Right lung (tissue), 5 donors: ENCODE data around the gene ANKRD55. TPM values are rescaled to one million over a fixed set of nuclear protein-coding genes. Genes with fewer than 3 reads are reported as not detected.
"Not testable (repeated sequence)": the region's sequence is repeated elsewhere in the genome, so short reads cannot be mapped to it uniquely, and the experiment has no call there.

Source experiments
- DNase-seq, 2 donors: peaks; one replicate each; pipeline ENCODE4 v3.0.0-alpha.2; 2013
- polyA plus RNA-seq, 5 donors: library from polyadenylated mRNA; unstranded; fragments of 120-200 nt; gene quantifications; one replicate each; pipeline versions ENCODE4 v1.2.1 to v1.2.3, GENCODE V29; 2013; ENCODE audit warnings: inconsistent platforms in 1 of 5, low replicate concordance in 1 of 5; ENCODE audit not compliant: insufficient read length in 5 of 5, insufficient read depth in 1 of 5

The ANKRD55 gene
- polyA plus RNA-seq, 5 donors: 0.34 to 0.65 (median 0.53) TPM

DNA sequence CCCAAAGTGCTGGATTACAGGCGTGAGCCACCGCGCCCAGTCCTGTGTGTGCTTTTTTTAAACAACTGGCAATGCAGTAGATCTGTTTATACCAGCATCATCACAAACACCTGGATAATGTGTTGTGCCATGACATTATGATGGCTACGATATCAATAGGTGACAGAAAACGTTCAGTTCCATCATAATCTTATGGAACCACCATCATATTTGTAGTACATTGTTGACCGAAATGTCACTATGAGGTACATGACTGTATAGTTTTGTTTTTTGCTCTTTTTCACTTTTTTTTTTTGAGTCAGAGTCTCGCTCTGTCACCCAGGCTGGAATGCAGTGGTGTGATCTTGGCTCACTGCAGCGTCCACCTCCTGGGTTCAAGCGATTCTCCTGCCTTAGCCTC, 24.4 kb downstream of the ANKRD55 start:
- DNase-seq: no peak

DNA sequence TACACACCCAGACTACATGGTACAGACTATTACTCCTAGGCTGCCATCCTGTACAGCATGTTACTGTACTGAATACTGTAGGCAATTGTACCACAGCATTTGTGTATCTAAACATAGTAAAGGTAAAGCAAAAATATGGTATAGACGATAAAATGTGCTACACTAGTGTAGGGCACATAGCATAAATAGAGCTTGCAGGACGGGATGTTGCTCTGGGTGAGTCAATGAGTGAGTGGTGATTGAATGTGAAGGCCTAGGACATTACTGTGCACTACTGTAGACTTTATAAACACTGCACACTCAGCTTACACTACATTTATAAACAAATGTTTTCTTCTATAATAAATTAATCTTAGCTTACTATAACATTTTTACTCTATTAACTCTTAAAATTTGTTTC, 25.6 kb downstream of the ANKRD55 start:
- DNase-seq: no peak

DNA sequence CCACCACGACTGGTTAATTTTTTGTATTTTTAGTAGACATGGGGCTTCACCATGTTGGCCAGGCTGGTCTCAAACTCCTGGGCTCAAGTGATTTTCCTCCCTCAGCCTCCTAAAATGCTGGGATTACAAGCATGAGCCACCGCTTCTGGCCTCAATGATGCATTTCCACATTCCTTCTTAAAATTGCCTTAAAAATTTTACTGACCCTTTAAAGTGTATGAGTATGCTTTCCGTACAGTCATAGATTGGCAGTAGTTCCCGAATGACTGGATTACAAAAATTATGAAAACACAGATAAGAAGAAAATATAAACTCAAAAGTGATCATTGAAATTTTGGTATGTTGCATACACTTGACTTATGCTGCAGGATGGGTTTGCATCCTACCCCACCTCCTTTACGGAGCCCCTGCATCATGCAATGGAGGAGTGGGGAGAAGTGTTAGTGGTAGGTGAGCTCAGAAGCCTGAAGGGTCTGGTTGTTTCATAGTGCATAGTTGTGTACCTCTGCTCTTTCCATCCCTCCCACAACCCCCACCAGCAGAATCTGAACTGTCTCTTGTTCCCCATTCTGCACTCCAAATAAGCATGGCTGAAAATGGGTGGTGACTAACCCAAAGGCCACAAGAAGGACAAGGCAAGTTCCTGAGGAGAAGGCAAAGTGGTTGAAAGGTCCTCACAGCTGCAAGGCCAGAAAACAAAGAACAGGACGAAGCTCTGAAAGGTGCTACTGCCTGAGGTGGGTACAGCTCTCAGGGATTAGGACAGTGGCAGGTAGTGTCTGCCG, 26.8 kb downstream of the ANKRD55 start:
- DNase-seq: no peak

DNA sequence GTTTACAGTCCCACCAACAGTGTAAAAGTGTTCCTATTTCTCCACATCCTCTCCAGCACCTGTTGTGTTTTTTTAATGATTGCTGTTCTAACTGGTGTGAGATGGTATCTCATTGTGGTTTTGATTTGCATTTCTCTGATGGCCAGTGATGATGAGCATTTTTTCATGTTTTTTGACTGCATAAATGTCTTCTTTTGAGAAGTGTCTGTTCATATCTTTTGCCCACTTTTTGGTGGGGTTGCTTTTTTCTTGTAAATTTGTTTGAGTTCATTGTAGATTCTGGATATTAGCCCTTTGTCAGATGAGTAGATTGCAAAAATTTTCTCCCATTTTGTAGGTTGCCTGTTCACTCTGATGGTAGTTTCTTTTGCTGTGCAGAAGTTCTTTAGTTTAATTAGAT, 29.2 kb downstream of the ANKRD55 start:
- not testable (repeated sequence) for DNase-seq

DNA sequence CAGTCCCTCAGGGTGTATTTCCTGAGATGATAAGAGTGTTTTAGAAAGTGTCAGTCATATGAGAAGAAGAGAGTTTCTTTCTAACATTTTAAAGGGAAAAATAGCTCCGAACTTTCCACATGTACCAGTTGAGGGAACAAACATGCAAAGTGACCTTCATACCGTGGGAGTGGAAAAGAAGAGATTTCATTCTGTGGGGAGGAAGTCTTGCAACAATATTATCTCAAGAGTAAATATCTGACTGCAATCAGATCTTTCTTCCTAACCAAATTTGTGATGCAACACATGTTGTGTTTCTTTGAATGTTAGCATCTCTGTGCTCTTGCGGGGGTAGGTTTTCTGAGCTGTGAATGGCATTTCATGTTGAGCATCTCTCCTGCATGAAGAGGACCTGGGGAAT, 30.6 kb downstream of the ANKRD55 start:
- no peak for DNase-seq

DNA sequence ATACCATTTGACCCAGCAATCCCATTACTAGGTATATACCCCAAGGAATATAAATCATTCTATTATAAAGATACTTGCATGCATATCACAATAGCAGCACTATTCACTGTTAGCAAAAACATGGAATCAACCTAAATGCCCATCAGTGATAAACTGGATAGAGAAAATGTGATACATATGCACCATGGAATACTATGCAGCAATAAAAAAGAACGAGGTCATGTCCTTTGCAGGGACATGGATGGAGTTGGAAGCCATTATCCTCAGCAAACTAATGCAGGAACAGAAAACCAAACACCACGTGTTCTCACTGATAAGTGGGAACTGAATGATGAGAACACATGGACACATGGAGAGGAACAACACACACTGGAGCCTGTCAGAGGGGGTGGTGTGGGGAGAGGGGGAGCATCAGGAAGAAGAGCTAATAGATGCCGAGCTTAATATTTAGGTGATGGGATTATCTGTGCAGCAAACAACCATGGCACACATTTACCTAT, 31.3 kb downstream of the ANKRD55 start:
- not testable (repeated sequence) for DNase-seq

DNA sequence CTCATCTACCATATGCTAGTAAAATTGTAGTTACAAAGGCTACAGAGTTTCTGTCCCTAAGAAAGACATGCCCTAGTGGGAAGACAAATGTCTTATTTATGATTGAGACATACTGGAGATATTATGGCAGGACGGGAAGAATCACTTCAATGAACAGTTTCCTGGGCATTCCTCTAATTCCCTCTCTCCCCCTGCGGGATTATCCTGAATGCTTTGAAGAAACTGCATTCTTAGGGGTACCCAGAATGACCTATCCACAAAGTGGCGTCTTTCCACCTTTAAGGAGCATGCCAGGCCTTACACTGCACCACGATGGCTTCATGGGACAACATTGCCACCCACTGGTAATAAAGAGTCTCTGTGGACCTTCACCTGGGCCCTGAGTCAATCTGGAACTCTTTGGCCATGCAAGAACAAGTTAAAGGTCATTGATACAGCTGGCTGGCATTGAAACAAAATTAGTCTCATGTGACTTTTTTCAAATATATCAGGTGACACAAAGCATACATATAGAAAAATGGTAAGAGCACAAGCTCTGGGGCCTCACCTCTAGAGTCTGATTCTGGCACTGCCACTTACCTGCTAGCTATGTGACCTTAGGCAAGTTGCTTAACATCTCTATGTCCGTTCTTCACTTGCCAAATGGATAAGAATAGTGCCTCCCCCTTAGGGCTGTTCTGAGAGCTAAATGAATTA, 32.0 kb downstream of the ANKRD55 start:
- peak; percentile 44 to 61 for DNase-seq

DNA sequence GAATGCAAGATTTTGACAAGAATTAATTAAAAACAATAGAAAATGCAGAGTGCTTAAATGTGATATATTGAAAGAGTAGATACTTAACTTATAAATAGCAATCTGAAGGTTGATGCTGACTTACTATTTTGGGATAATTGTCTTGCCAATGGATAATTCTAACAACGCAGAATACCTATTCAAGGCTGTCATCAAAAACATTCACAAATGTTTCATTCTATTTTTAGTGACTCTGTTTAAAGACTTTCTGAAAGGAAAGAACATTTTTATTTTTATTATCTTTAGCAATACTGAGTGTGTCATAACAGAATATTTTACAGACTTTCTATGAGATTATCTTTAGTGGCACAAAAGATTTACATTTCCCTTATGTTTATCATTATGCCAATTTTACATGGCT, 38.1 kb downstream of the ANKRD55 start:
- DNase-seq: no peak

DNA sequence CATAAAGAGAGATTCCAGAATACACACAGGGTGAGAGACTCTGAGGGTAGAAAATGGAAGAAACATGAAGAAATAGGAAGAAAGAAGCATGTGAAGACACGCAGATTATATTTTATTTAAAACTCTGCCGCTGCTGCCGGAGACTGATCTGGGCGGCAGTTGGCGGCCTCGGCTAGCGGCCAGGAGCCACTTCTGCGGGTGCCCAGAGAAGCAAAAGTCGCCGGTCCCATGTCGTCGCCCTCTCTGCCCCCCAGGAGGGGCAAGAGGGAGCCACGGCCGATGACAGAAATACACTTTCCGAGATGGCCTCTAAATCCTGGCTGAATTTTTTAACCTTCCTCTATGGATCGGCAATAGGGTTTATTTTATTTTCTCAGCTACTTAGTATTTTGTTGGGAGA, 40.9 kb downstream of the ANKRD55 start:
- DNase-seq: no peak

DNA sequence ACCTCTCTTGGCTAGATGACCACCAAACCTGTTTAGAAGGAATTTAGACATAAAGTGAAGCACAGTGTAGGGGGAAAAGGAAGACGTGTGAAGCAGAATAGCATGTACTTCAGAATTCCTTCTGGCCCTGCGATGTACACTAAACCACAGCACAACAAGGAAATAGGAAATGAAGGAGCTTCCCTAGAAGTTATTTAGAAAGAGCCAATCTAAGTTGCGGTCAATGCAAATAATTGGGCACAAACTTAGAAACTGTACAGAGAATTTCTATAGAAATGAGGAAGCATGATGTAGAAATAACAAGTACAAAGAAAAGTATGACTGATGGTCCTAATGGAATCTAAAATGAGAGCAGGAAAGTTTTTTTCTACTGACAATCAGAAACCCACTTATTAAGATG, 41.5 kb downstream of the ANKRD55 start:
- no peak for DNase-seq

DNA sequence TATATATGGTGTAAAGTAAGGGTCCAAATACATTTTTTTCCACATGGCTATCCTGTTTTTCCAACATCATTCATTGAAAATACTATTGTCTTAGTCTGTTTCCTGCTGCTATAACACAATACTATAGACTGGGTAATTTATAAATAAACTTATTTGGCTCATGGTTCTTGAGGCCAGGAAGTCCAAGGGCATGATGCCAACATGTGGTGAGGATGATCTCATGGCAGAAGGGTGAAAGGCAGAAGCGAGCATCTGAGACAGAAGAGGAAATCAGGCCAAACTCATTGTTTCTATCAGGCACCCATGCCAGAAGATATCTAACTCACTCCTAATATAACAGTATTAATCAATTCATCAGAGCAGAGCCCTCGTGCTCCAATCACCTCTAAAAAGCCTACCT, 42.6 kb downstream of the ANKRD55 start:
- DNase-seq: no peak

DNA sequence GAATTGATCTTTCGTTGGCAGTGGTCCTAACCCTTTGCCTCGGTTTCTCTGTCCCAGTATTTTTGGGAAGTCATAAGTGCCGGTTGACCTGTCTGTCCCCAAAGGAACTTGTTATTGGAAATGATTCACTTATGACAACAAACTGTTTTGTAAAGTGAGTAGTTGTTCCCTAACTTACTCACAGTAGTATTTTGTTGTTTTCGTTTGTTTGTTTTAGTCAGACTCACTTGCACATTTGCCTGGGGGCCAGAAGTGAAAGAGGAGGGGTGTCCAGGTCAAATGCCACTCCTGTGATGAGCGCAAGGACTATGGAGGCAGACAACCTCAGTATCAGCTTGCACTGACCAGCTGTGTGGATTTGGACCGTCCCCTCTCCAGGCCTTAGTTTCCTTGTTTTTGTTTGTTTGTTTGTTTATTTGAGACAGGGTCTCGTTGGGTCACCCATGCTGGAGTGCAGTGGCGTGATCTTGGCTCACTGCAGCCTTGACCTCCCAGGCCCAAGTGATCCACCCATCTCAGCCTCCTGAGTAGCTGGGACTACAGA, 47.3 kb downstream of the ANKRD55 start:
- no peak for DNase-seq

DNA sequence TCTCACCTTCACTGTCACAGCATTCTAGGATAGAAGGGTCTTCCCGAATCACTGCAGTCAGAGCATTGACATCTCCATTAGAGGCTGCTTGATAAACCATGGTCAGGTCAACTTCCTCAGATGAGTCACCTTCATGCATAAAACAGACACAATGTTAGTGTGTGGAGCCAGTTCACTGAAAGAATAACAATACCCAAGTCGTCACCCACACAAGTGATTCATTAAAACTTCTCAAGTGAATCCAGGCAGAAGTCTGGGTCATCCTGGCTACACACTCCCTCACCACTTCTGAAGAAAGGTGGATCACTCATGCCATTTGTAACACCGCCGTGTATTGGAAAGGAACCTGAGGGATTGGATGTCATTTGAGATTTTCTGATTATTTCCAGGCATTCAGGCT, 49.6 kb downstream of the ANKRD55 start:
- DNase-seq: no peak

DNA sequence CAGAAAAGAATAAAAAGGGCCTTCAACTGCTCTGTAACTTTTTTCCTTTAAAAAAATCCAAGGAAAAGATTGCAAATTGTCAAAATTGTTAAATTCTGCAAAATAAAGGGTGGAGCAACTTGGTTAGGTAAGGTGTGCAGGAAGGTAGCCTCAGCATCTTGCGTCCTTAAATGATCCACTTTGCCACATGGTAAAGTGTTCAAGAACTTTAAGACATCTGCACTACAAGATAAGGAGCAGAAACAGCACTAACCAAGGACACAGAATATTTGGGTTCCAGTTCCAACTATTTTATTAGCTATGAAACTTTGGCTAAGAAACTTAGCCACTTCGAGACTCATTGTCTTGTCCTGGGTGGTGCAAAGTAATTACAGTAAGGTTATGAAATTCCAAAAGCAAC, 53.7 kb downstream of the ANKRD55 start:
- DNase-seq: no peak

DNA sequence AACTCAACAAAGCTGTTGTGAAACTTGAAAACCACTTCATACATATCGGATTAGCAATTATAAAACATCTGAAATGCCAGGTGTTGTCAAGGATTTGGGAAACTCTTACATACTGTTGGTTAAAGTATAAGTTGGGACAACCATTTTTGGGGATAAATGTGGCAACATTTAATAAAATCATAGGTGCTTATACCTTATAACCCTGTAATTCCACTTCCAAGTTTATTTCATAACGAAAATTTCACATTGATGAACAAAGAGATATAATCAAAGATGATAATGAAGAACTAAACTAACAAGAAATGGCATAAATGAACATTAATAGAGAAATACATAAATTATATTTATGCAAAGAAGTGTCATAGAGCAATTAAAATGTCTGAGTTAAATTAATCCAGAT, 54.3 kb downstream of the ANKRD55 start:
- DNase-seq: no peak

DNA sequence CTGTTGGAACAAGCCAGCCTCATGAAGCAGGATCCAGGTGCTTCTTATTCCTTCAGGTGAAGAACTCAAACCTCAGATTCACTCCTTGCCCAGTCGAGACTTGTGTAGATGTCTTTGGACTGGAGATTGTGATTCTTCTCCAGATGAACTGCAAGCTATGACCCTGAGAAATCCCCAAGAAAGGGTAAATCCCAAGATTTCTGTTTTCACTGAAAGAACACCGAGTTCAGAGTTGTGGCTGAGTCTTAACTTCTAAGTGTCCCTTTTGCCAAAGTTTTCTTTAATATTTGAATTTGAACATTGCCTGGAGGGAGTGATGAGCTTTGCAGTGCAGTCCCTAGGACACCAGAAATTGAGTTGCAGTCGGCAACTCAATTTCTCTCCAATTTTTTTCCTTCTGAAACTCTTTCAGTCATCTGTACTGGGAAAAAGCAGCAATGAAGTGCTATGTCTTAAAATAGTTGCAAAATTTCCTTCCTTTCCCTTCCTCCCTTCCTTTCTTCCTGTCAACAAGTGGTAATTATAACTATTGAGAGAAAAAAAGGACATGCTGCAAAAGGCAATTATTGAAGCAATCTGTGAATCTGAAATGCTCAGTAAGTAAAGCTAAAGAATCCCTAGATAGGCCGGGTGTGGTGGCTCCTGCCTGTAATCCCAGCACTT, 56.1 kb downstream of the ANKRD55 start:
- peak in 1 of 2 donors; percentile 33 for DNase-seq

DNA sequence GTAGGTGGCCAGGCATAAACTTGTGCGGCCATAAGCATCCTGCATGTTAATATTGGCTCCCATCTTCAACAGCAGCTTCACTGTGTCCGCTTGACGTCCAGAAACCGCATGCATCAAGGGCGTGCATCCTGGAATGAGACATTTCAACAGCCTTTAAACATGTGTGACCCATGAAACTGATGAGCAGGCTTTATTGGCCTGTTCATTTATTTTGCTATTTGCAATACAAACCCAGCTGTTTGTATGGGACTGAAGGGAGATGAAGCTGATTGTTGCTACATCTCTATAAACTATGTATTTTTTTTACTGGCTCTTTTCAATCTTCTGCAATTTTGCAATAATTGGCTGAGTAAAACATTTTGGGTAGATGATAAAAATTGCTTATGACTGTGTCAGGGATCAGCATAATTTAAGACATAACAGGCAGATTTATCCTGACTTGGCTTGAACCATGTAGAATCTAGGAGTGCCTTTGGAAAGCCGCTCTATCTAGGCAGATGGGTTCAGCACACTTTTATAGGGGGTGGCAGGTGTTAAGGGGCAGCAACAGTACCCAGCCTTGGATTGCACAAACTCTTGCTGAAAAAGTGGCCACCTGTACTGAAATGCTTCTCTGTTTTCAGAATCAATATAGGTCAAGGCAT, 56.9 kb downstream of the ANKRD55 start:
- DNase-seq: peak; percentile 76 to 77

DNA sequence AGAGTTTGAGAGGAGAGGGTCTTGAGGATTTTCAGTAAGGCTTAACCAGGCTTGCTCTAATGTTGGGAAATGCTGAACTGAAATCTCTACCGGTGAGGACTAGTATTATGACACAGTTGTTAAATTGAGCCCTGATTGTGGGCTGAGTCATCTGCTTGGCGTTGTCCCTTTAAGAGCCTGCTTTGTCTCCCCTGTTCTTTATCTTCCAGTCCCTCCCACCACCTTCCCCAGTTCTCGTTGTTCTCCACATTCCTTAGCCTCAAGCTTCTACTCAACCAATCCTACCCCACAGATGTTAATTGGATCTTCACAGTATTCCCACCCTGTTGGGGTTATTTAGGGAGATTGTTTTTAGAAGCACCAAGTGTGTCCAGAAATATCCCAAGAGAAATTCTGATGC, 57.6 kb downstream of the ANKRD55 start:
- DNase-seq: no peak

DNA sequence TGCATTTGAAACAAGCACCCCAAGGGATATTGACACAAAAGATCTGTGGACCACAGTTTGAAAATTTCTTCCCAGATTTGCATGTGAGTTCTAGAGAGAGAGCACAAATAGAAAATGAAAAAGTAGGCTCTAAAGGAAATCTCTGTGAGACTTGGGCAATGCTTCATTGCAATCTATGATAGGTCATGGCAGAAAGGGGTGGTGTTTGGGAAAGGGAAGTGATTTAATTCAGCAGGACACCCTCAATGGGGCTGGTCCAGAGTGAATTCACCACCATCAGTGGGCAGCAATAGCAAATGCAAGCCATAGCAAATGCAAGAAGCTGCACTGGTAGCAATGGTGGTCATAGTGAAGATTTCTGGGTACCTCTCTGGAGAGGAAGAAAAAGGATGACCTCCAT, 58.1 kb downstream of the ANKRD55 start:
- DNase-seq: no peak

DNA sequence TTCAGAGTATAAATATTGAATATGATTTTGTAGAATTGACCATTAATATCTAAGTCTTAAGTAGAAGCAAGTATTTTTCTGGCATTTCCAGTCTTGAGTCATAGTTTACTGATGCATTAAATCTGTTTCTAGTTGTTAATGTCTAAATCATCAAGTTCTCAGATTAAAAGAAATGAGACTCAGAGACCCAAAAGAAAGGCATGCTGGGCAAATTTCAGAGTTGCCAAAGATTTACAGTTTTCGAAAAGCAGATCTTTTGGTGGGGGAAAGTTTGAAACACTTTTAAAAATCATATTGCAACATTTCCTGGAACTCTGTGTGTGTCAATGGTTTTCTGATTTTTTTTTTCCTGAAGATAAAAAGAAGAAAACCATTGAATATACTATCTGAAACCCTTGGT, 60.9 kb downstream of the ANKRD55 start:
- peak; percentile 57 to 71 for DNase-seq

DNA sequence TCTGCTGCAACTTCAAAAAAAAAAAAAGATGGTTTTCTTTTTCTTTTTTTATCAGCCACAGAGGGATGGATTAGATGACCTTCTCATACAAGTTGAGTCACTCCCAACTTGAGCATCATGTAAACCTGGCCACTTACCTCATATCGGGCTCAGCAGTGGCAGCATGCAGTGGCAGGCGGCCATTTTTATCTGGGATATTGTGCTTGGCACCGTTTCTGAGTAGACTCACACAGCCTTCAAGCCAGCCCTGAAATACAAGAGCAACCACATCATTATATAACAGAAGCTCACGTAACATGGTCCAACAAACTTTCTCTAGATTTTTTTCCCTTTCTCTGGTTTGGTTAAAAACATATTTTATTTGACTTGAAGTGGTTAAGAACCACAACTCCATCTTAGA, 62.6 kb downstream of the ANKRD55 start:
- no peak for DNase-seq

DNA sequence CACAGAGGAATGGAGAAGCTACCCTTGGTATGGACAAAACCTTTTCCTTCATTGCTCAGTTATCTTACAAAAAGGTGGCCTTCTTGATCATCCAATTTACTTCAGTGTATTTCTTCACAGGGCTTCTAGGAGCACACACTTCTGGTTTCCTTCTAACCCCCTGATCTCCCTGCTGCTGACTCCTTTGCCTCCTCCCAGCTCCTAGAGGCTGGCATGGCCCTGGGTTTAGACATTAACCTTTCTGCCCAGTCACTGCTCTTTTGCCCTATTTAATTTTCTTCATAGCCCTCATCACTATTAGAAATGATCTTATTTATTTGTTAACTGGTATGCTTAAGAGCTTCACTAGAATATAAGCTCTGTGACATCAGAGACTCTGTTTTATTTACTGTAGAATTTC, 63.2 kb downstream of the ANKRD55 start:
- DNase-seq: no peak
